GM18858 (cell line): ENCODE measurements around the gene GNA12.
"Not testable (repeated sequence)": the region's sequence is repeated elsewhere in the genome, so short reads cannot be mapped to it uniquely, and the experiment has no call there.

ENCODE experiments used
- ATAC-seq: cut with Tn5 transposase; IDR thresholded peaks from one replicate; pipeline ENCODE4 v1.9.1; 2021; ENCODE audit not compliant: unreplicated experiment

Gene GNA12

GRCh38 chr7:2680792-2681490, 163.2 kb downstream of the GNA12 start:
- ATAC-seq = no peak

DNA sequence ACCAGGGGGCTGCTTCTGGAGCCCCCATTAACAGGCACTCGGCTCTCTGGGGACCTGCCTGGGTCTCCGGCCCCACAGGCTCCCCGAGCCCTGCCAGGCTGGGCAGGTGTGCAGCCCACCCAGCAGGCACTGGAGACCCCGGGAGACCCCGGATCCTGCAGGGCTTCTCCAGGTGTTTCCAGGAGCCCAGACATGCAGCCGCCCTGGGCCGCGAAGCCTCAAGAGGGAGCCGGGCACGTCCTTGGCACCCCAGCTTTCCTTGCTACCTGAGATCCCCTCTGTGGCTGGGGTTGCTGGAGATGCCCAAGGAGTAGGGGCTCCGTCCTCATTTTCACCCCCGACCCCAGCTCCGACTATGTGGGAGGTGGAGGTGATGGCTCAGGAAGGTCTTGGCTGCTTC, 163.9 kb downstream of the GNA12 start:
- ATAC-seq = no peak

DNA sequence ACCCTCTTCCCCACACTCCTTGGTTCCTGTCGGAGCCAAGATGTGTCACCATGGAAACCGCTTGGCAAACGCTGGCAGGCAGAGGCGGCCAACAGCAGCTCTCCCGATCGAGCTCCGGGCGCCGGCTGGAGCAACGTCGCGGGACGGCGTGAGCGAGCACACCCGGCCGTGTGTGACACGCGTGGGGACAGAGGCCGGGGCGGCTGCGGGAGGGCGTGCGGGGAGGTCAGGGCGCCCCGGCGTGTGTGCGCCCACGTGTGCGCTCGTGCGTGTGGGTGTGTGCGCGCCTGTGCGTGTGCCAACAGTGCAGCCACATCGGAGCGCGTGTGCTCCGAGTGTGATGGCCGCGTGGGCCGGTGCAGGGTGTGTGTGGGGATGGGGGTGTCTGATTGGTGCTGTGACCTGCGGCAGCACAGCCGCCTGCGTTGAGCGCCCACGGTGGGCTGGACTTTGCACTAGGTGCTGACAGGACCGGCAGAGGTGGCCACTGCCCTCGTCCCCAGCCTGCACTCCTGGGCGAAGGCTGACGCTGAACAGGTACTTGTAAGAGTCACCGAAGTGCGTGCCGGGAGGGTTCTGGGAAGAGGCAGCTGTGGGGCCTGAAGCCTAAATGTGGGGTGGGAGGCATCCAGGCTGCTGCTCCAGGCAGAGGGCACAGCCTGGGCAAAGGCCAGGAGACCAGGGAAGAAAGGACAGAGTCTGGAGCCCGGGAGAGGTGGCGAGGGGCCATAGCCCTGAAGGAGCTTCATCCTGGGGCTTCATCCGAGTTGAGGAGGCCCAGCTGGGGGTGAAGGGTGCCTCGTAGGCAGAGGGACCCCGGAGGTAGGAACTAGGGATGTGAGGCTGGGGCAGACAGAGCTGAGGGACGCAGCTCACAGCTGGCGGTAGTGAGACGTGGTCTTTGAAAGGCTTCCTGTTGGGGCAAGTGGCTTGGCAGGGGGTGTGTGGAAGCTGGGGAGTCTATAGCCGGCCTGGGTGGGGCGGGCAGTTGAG, 164.7 kb downstream of the GNA12 start:
- not testable (repeated sequence) for ATAC-seq

DNA sequence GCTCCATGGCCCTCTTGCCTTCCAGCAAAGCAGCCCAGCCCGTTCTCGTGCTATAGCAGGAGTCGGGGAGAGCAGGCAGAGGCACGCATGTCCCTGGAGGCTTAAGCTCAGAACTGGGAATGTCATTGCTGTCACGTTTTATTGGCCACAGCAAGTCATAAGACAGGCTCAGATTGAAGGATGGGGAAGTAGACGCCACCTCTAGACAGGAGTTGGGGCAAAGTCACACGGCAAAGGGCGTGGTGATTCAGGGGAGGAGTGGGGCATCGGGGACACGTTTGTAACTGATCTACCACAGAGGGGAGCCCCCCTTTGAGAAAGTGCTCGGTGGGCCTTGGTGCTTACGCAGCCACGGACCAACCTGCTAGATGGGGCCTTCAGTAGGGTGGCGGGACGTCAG, 165.7 kb downstream of the GNA12 start:
- ATAC-seq = not testable (repeated sequence)
